Kidney (tissue), 14 donors: ENCODE measurements around the gene FMN2. TPM values are rescaled to one million over a fixed set of nuclear protein-coding genes. Genes with fewer than 3 reads are reported as not detected.

Experiments
- DNase-seq, 5 donors: peaks; one replicate each; pipeline ENCODE4 v3.0.0-alpha.2; 2013 to 2020
- FAIRE-seq: peaks from 2 replicates; lab custom pipeline; 2012; peaks lifted over from hg19 to GRCh38; lab: Jason Lieb, UNC
- H3K27ac ChIP-seq, 2 donors: one replicate each; pipeline ENCODE4 v1.7.0; 2013; ENCODE audit warnings: low read depth in 2 of 2, low read length in 2 of 2, inconsistent platforms in 1 of 2
- H3K27me3 ChIP-seq: one replicate; pipeline ENCODE4 v1.7.1; 2013; ENCODE audit warnings: low read length, inconsistent platforms; ENCODE audit not compliant: control insufficient read depth, insufficient read depth
- H3K36me3 ChIP-seq, 3 donors: one replicate each; pipeline versions ENCODE4 v1.7.0 to v1.7.1; 2013; ENCODE audit warnings: low read length in 3 of 3, control low read depth in 1 of 3, inconsistent platforms in 1 of 3; ENCODE audit not compliant: insufficient read depth in 3 of 3, control insufficient read depth in 2 of 3
- H3K4me1 ChIP-seq, 3 donors: one replicate each; pipeline versions ENCODE4 v1.7.0 to v1.7.1; 2013; ENCODE audit warnings: low read length in 3 of 3, inconsistent platforms in 1 of 3, low read depth in 1 of 3; ENCODE audit not compliant: control insufficient read depth in 2 of 3, insufficient read depth in 2 of 3
- H3K4me3 ChIP-seq, 3 donors: one replicate each; pipeline versions ENCODE4 v1.7.0 to v1.8.1; 2013; ENCODE audit warnings: low read length in 3 of 3, control low read depth in 1 of 3, inconsistent platforms in 1 of 3
- H3K9ac ChIP-seq, 3 donors: one replicate each; pipeline versions ENCODE4 v1.7.0 to v1.7.1; 2013; ENCODE audit warnings: low read length in 3 of 3, control low read depth in 1 of 3, inconsistent platforms in 1 of 3
- H3K9me3 ChIP-seq, 3 donors: one replicate each; pipeline versions ENCODE4 v1.7.0 to v1.7.1; 2013; ENCODE audit warnings: low read length in 3 of 3, control low read depth in 1 of 3, inconsistent platforms in 1 of 3; ENCODE audit not compliant: control insufficient read depth in 2 of 3, insufficient read depth in 1 of 3
- CTCF ChIP-seq: IDR thresholded peaks from 3 replicates; pipeline ENCODE4 v1.5.1; 2012; ENCODE audit warnings: mild to moderate bottlenecking, moderate library complexity, borderline replicate concordance; ENCODE audit not compliant: insufficient read depth; ENCODE audit errors: extremely low read depth
- intact Hi-C: fragments of 100-400 bp; cut with DNase I; formaldehyde crosslinking; loops from one replicate; pipeline ENCODE4 v1.11.1; 2022
- polyA plus RNA-seq: library from polyadenylated mRNA; stranded (reverse); fragments of 350-450 nt; fragmentation: Illumina TruSeq; extraction: RNeasy Lipid Tissue Mini Kit (QIAGEN cat#74804); gene quantifications from one replicate; pipeline ENCODE4 v1.2.3, GENCODE V29; 2014; ENCODE audit warnings: low read depth, low replicate concordance; ENCODE audit not compliant: insufficient read depth
- total RNA-seq: library from RNA; stranded (reverse); fragmentation: NEBNext Ultra II Directional; extraction: Animal tissue kit (Norgen Biotek cat#: 25700); gene quantifications from one replicate; pipeline ENCODE4 v1.2.1, GENCODE V29; 2021
- donor health status: control.
- donor health status: control.
- donor health status: control.
- donor health status: control.
- donor health status: control.
- donor health status: DM: yes; HTN: yes; CAD: no.
- donor health status: Normal renal cell carcinoma (clear cell type).

FMN2 gene
- total and polyA plus RNA-seq, 2 donors from 2014 or later = 0.06 to 3.4 TPM

GRCh38 chr1:240198376-240198775 lies 106.7 kb downstream of the FMN2 start:
- H3K9ac ChIP-seq = no peak overlapping the region
- no peaks in the 10 kb centered on the region for H3K27me3 ChIP-seq
- no peaks in the 10 kb centered on the region for H3K4me1 ChIP-seq
- H3K36me3 ChIP-seq = no peaks in the 10 kb centered on the region
- H3K4me3 ChIP-seq = no peak overlapping the region
- no peak for DNase-seq
- intact Hi-C loops = no loop called here
- H3K27ac ChIP-seq = no peak overlapping the region
- TF ChIP-seq CTCF = no peak
- H3K9me3 ChIP-seq = peaks cover 0 to 4% (median 0%) of the 10 kb centered on the region in 3 donors
- no peak for FAIRE-seq

- FAIRE-seq = no peak
- no peak for TF ChIP-seq CTCF
- Histone ChIP-seq H3K9ac (no peak overlapping the region), H3K4me1 (no peaks in the 10 kb centered on the region), H3K9me3 (peaks cover 0 to 4% (median 0%) of the 10 kb centered on the region in 3 donors), H3K27ac (no peak overlapping the region), H3K36me3 (no peaks in the 10 kb centered on the region), H3K4me3 (no peak overlapping the region), H3K27me3 (no peaks in the 10 kb centered on the region)
- intact Hi-C loops = no loop called here
- no peak for DNase-seq
Observed at GRCh38 chr1:240199758-240200645, 108.3 kb downstream of the FMN2 start.

GRCh38 chr1:240201931-240202330 lies 110.2 kb downstream of the FMN2 start:
- TF ChIP-seq CTCF = no peak
- FAIRE-seq = no peak
- Histone ChIP-seq H3K9ac (no peak overlapping the region), H3K27ac (no peak overlapping the region), H3K36me3 (no peaks in the 10 kb centered on the region), H3K4me3 (no peak overlapping the region), H3K27me3 (no peaks in the 10 kb centered on the region), H3K9me3 (peaks cover 0 to 4% (median 0%) of the 10 kb centered on the region in 3 donors), H3K4me1 (no peaks in the 10 kb centered on the region)
- intact Hi-C loops = no loop called here
- DNase-seq = no peak
